Measurements from ENCODE around the gene MAPT. TPM values are rescaled to one million over a fixed set of nuclear protein-coding genes. Genes with fewer than 3 reads are reported as not detected.
A peak's percentile ranks its signal among the peaks of the same experiment; 100 is the strongest.

The MAPT gene
- total RNA-seq, 4 donors from 2014 or later, result 0.44 to 12.2 (median 3.3) TPM

DNA sequence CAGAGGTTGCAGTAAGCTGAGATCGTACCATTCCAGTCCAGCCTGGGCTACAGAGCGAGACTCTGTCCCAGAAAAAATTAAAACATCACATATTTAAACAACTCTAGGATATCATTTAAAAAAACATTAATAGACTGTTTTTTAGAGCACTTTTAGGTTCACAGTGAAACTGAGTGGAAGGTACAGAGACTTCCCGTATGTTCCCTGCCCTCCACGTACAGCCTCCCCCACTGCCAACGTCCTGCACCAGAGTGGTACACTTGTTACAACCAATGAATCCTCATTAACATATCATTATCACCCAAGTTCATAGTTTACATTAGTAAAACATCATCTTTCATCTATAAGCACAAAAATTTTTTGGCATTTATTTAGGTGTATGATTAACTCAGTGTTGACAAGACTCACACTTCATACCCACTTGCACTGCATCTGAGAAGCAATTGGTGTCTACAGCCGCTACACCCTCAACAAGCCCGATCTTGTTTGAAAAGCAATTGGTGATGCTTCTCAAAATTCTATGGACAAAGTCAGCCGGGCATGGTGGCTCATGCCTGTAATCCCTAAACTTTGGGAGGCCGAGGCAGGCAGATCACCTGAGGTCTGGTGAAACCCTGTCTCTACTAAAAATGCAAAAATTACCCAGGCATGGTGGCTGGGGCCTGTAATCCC, 64.8 kb downstream of the MAPT start:
- Histone ChIP-seq H3K4me3 (no peak overlapping the region), H3K9me3 (no peaks in the 10 kb centered on the region), H3K27me3 (no peaks in the 10 kb centered on the region), H3K27ac (peak overlapping the region in 1 of 4 donors; percentile 30), H3K4me1 (peaks cover 0 to 26% (median 0%) of the 10 kb centered on the region in 3 donors), H3K36me3 (no peaks in the 10 kb centered on the region)
- TF ChIP-seq, protein P1, sequence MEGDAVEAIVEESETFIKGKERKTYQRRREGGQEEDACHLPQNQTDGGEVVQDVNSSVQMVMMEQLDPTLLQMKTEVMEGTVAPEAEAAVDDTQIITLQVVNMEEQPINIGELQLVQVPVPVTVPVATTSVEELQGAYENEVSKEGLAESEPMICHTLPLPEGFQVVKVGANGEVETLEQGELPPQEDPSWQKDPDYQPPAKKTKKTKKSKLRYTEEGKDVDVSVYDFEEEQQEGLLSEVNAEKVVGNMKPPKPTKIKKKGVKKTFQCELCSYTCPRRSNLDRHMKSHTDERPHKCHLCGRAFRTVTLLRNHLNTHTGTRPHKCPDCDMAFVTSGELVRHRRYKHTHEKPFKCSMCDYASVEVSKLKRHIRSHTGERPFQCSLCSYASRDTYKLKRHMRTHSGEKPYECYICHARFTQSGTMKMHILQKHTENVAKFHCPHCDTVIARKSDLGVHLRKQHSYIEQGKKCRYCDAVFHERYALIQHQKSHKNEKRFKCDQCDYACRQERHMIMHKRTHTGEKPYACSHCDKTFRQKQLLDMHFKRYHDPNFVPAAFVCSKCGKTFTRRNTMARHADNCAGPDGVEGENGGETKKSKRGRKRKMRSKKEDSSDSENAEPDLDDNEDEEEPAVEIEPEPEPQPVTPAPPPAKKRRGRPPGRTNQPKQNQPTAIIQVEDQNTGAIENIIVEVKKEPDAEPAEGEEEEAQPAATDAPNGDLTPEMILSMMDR (IDR thresholded peaks at IDR 0.05), result no peak
- no peak for TF ChIP-seq POLR2A (IDR thresholded peaks at IDR 0.05)
- WGBS, 2 donors, result 55 to 63% methylated on average over 9 of the region's 9 CpGs
- intact Hi-C loops (cut with DNase I), result loop anchor here (10.0 kb wide), 1 partner anchor 74 kb away; no protein-coding TSS in a partner anchor
- DNase-seq, result no peak

DNA sequence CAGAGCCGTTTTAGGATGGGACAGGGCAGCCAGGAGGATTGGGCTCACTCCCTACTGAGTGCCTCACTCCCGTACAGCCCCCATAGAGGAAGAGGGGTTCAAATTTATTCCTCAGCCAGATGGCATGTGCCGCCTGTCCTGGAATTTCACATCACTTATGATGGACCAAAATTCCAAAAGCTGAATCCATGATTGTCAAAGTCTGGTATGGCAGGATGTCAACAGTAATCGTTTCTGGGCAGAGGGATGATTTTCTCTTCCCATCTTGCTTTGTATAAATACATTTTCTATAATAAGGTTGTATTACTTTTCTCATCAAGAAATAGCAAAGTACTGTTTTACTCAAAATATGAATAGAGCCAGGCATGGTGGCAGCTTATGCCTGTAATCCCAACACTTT, 66.0 kb downstream of the MAPT start:
- DNase-seq, result no peak
- TF ChIP-seq, protein P1 (IDR thresholded peaks at IDR 0.05), result no peak
- no peak for TF ChIP-seq POLR2A (IDR thresholded peaks at IDR 0.05)
- WGBS, 2 donors, result 61 to 69% methylated on average over 3 to 4 of the region's 4 CpGs
- no peak overlapping the region for H3K27ac ChIP-seq
- no peaks in the 10 kb centered on the region for H3K9me3 ChIP-seq
- no peaks in the 10 kb centered on the region for H3K36me3 ChIP-seq
- no peaks in the 10 kb centered on the region for H3K27me3 ChIP-seq
- peaks cover 0 to 30% (median 0%) of the 10 kb centered on the region in 3 donors for H3K4me1 ChIP-seq
- intact Hi-C loops (cut with DNase I), result no loop called here
- no peak overlapping the region for H3K4me3 ChIP-seq

DNA sequence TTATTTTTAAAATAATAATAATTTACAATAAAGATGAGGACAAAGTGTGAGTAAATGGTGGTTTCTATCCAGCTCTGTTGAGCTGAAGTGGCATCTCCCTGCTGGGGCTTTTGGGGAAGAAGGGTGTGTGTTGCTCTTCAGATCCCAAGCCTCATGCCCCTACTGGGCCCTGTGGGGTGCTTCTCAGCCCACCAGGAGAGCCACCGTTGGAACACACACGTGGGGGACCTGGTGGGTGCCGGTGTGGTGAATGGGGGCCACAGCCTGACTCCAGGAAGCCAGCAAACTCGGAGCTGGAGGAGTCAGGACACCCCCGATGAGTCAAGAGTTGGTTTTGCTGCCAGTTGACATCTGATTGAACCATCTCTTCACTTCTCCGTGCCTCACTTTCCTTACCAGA, 66.9 kb downstream of the MAPT start:
- Histone ChIP-seq H3K4me1 (peaks cover 0 to 37% (median 4%) of the 10 kb centered on the region in 3 donors), H3K9me3 (no peaks in the 10 kb centered on the region), H3K27me3 (no peaks in the 10 kb centered on the region), H3K27ac (no peak overlapping the region), H3K4me3 (no peak overlapping the region), H3K36me3 (no peaks in the 10 kb centered on the region)
- WGBS, 2 donors, result 70 to 75% methylated on average over 5 to 6 of the region's 6 CpGs
- no peak for DNase-seq
- intact Hi-C loops (cut with DNase I), result no loop called here
- no peak for TF ChIP-seq POLR2A (IDR thresholded peaks at IDR 0.05)
- TF ChIP-seq, protein P1 (IDR thresholded peaks at IDR 0.05), result no peak

DNA sequence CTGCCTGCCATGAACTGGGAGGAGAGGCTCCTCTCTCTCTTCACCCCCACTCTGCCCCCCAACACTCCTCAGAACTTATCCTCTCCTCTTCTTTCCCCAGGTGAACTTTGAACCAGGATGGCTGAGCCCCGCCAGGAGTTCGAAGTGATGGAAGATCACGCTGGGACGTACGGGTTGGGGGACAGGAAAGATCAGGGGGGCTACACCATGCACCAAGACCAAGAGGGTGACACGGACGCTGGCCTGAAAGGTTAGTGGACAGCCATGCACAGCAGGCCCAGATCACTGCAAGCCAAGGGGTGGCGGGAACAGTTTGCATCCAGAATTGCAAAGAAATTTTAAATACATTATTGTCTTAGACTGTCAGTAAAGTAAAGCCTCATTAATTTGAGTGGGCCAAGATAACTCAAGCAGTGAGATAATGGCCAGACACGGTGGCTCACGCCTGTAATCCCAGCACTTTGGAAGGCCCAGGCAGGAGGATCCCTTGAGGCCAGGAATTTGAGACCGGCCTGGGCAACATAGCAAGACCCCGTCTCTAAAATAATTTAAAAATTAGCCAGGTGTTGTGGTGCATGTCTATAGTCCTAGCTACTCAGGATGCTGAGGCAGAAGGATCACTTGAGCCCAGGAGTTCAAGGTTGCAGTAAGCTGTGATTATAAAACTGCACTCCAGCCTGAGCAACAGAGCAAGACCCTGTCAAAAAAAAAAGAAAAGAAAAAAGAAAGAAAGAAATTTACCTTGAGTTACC, 68.0 kb downstream of the MAPT start:
- intact Hi-C loops (cut with DNase I), result no loop called here
- Histone ChIP-seq H3K36me3 (no peaks in the 10 kb centered on the region), H3K9me3 (no peaks in the 10 kb centered on the region), H3K4me1 (peaks cover 5 to 49% (median 9%) of the 10 kb centered on the region in 3 donors), H3K4me3 (no peak overlapping the region), H3K27ac (no peak overlapping the region), H3K27me3 (no peaks in the 10 kb centered on the region)
- 90 to 91% methylated on average over 5 to 9 of the region's 12 CpGs for WGBS, 2 donors
- no peak for DNase-seq
- TF ChIP-seq POLR2A (IDR thresholded peaks at IDR 0.05), result no peak
- TF ChIP-seq, protein P1 (IDR thresholded peaks at IDR 0.05), result no peak

DNA sequence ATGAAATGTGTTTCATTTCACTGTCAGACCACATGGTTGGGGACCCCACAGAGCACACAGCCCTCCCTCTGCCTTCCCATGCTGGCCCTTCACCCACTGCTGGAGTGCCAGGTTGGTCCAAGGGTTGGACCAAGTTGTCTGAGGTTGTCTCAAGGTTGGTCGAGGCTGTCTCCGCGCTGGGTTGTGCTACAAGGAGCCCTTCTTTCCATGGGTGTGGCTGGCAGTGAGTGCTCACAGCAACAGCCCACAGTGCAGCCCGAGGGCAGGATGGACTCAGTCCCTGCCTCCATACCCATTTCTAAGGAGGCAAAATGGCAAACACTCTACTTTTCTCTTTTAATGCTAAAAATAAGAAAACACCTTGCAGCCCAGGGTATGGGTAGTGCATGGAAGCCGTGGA, 68.9 kb downstream of the MAPT start:
- 82 to 85% methylated on average over 5 of the region's 5 CpGs for WGBS, 2 donors
- intact Hi-C loops (cut with DNase I), result no loop called here
- DNase-seq, result no peak
- no peak overlapping the region for H3K27ac ChIP-seq
- no peak for TF ChIP-seq POLR2A (IDR thresholded peaks at IDR 0.05)
- TF ChIP-seq, protein P1 (IDR thresholded peaks at IDR 0.05), result no peak
- H3K27me3 ChIP-seq, result no peaks in the 10 kb centered on the region
- H3K9me3 ChIP-seq, result no peaks in the 10 kb centered on the region
- peaks cover 6 to 57% (median 9%) of the 10 kb centered on the region in 3 donors for H3K4me1 ChIP-seq
- H3K4me3 ChIP-seq, result no peak overlapping the region
- no peaks in the 10 kb centered on the region for H3K36me3 ChIP-seq
